ENCODE measurements around the gene GPBP1.
"Not testable (repeated sequence)": the region's sequence is repeated elsewhere in the genome, so short reads cannot be mapped to it uniquely, and the experiment has no call there.

The GPBP1 gene

GRCh38 chr5:57215629-57216195, 41.9 kb downstream of the GPBP1 start:
- DNase-seq: no peak

- DNase-seq: no peak
These were observed 42.9 kb downstream of the GPBP1 start for GRCh38 chr5:57216714-57217113.

- DNase-seq: no peak
These were observed 45.5 kb downstream of the GPBP1 start for GRCh38 chr5:57219386-57219785.

GRCh38 chr5:57221049-57221568, 47.2 kb downstream of the GPBP1 start:
- peak in 1 of 2 experiments; percentile 6 for DNase-seq

GRCh38 chr5:57225553-57225952, 51.7 kb downstream of the GPBP1 start:
- no peak for DNase-seq

- no peak for DNase-seq
These were observed 55.5 kb downstream of the GPBP1 start for GRCh38 chr5:57229313-57229712.

- no peak for DNase-seq
These were observed 57.7 kb downstream of the GPBP1 start for GRCh38 chr5:57231607-57232006.

- DNase-seq: no peak
These were observed 58.6 kb downstream of the GPBP1 start for GRCh38 chr5:57232293-57233033.

- DNase-seq: no peak
These were observed 69.7 kb downstream of the GPBP1 start for GRCh38 chr5:57243286-57244137.

GRCh38 chr5:57244331-57244730, 70.5 kb downstream of the GPBP1 start:
- no peak for DNase-seq

- no peak for DNase-seq
These were observed 72.6 kb downstream of the GPBP1 start for GRCh38 chr5:57246426-57246825.

- DNase-seq: no peak
These were observed 73.9 kb downstream of the GPBP1 start for GRCh38 chr5:57247765-57248164.

- DNase-seq: no peak
These were observed 75.5 kb downstream of the GPBP1 start for GRCh38 chr5:57249265-57249874.

GRCh38 chr5:57258052-57258451, 84.2 kb downstream of the GPBP1 start:
- no peak for DNase-seq

GRCh38 chr5:57258943-57259342, 85.1 kb downstream of the GPBP1 start:
- no peak for DNase-seq

- DNase-seq: no peak
These were observed 85.8 kb downstream of the GPBP1 start for GRCh38 chr5:57259704-57260103.

- DNase-seq: no peak
These were observed 88.7 kb downstream of the GPBP1 start for GRCh38 chr5:57262541-57262940.

GRCh38 chr5:57267805-57268204, 93.9 kb downstream of the GPBP1 start:
- no peak for DNase-seq

- no peak for DNase-seq
These were observed 102.5 kb downstream of the GPBP1 start for GRCh38 chr5:57276353-57276752.

GRCh38 chr5:57277085-57277484, 103.2 kb downstream of the GPBP1 start:
- no peak for DNase-seq

- DNase-seq: no peak
These were observed 107.0 kb downstream of the GPBP1 start for GRCh38 chr5:57280853-57281252.

- not testable (repeated sequence) for DNase-seq
These were observed 111.2 kb downstream of the GPBP1 start for GRCh38 chr5:57285084-57285483.

- no peak for DNase-seq
These were observed 118.0 kb downstream of the GPBP1 start for GRCh38 chr5:57291894-57292293.

Data from NCI-H1930 (cell line).